Sigmoid colon (tissue), 7 donors: ENCODE data around the gene IRGC. TPM values are rescaled to one million over a fixed set of nuclear protein-coding genes. Genes with fewer than 3 reads are reported as not detected.

Experiments used
- DNase-seq: peaks from one replicate; pipeline ENCODE4 v3.0.0-alpha.2; 2019
- H3K27ac ChIP-seq, 4 donors: fragments of 200-600 bp; sonication (generic); one replicate each; pipeline ENCODE4 v1.5.1; 2016 to 2019; ENCODE audit warnings: mild to moderate bottlenecking in 1 of 4
- H3K27me3 ChIP-seq, 3 donors: fragments of 200-600 bp; sonication (generic); one replicate each; pipeline ENCODE4 v1.5.1; 2019; ENCODE audit warnings: mild to moderate bottlenecking in 1 of 3
- H3K36me3 ChIP-seq, 4 donors: fragments of 200-600 bp; sonication (generic); one replicate each; pipeline ENCODE4 v1.5.1; 2016 to 2019
- H3K4me1 ChIP-seq, 4 donors: fragments of 200-600 bp; sonication (generic); one replicate each; pipeline ENCODE4 v1.5.1; 2017 to 2019
- H3K4me3 ChIP-seq, 4 donors: fragments of 200-600 bp; sonication (generic); one replicate each; pipeline ENCODE4 v1.5.1; 2017 to 2019; ENCODE audit warnings: mild to moderate bottlenecking in 2 of 4, moderate library complexity in 1 of 4
- H3K9me3 ChIP-seq, 4 donors: fragments of 200-600 bp in 3 of 4; sonication (generic) in 3 of 4; one replicate each; pipeline versions ENCODE4 v1.5.1 to v1.6.1; 2013 to 2019
- CTCF ChIP-seq, 4 experiments: fragments of 450-650 bp in 3 of 4; fragments of 200-600 bp in 1 of 4; IDR thresholded peaks; one replicate each; pipeline ENCODE4 v1.5.1; 2016 to 2019; ENCODE audit warnings: antibody characterized with exemption in 4 of 4, mild to moderate bottlenecking in 3 of 4, moderate library complexity in 2 of 4
- EP300 ChIP-seq, 4 donors: sonication (generic); formaldehyde crosslinking; IDR thresholded peaks; one replicate each; pipeline ENCODE4 v1.6.1; 2017; ENCODE audit warnings: antibody characterized with exemption in 4 of 4
- POLR2A ChIP-seq, 2 donors: fragments of 450-650 bp; IDR thresholded peaks; one replicate each; pipeline ENCODE4 v1.6.1; 2016; ENCODE audit warnings: antibody characterized with exemption in 2 of 2, mild to moderate bottlenecking in 2 of 2, moderate library complexity in 2 of 2
- POLR2AphosphoS5 ChIP-seq, 4 donors: sonication (generic); formaldehyde crosslinking; IDR thresholded peaks; one replicate each; pipeline ENCODE4 v1.6.1; 2017; ENCODE audit warnings: antibody characterized with exemption in 4 of 4
- WGBS, 2 donors: extraction: QIAGEN DNeasy Blood & Tissue Kit; methylation state at CpG; one replicate each; pipeline ENCODE4 v1.1.7; 2013; 5-methylcytosine and 5-hydroxymethylcytosine counted together
- intact Hi-C: fragments of 100-400 bp; cut with DNase I; formaldehyde crosslinking; loops from one replicate; pipeline ENCODE4 v1.15.1; 2023
- polyA plus RNA-seq, 3 donors: library from polyadenylated mRNA; stranded (reverse); fragments of 200-250 nt; gene quantifications; one replicate each; pipeline ENCODE4 v1.2.3, GENCODE V29; 2013
- total RNA-seq, 4 donors: library from RNA; depleted of rRNA; stranded (reverse); fragments of >200 nt; gene quantifications; one replicate each; pipeline ENCODE4 v1.1.0, GENCODE V29; 2016
- donor health status: healthy with polysubstance abuse.
- donor health status: Bipolar disorder and iron deficiency.
- donor health status: healthy.

IRGC gene
- total and polyA plus RNA-seq, 7 donors: not detected

- WGBS, 2 donors: 12 to 15% methylated on average over 46 of the region's 46 CpGs
- no peak for TF ChIP-seq POLR2AphosphoS5 (IDR thresholded peaks at IDR 0.05)
- TF ChIP-seq CTCF (IDR thresholded peaks at IDR 0.05): no peak
- no peak for TF ChIP-seq EP300 (IDR thresholded peaks at IDR 0.05)
- no peak for TF ChIP-seq POLR2A (IDR thresholded peaks at IDR 0.05)
- intact Hi-C loops: no loop called here
- Histone ChIP-seq H3K4me1 (peaks cover 0 to 12% (median 7%) of the 10 kb centered on the region in 4 donors), H3K27ac (peak overlapping the region in 3 of 4 donors; percentile 51 to 67 (median 64)), H3K4me3 (peak overlapping the region in 3 of 4 donors; percentile 23 to 37 (median 36)), H3K27me3 (peaks cover 0 to 26% (median 16%) of the 10 kb centered on the region in 3 donors), H3K36me3 (no peaks in the 10 kb centered on the region), H3K9me3 (peaks cover 0 to 1% (median 0%) of the 10 kb centered on the region in 4 donors)
- DNase-seq: peak; percentile 66
Measured at GRCh38 chr19:43699506-43700394, 16.1 kb upstream of the IRGC start.

GRCh38 chr19:43700395-43701000, 15.4 kb upstream of the IRGC start:
- Histone ChIP-seq H3K36me3 (no peaks in the 10 kb centered on the region), H3K27ac (peak overlapping the region; percentile 46 to 67 (median 58)), H3K9me3 (peaks cover 0 to 1% (median 0%) of the 10 kb centered on the region in 4 donors), H3K4me1 (peaks cover 0 to 12% (median 7%) of the 10 kb centered on the region in 4 donors), H3K4me3 (peak overlapping the region in 1 of 4 donors; percentile 7), H3K27me3 (peaks cover 0 to 26% (median 16%) of the 10 kb centered on the region in 3 donors)
- 70 to 77% methylated on average over 13 of the region's 13 CpGs for WGBS, 2 donors
- DNase-seq: peak; percentile 75
- intact Hi-C loops: no loop called here
- TF ChIP-seq EP300 (IDR thresholded peaks at IDR 0.05) (no peak), POLR2A (IDR thresholded peaks at IDR 0.05) (no peak), CTCF (IDR thresholded peaks at IDR 0.05) (no peak), POLR2AphosphoS5 (IDR thresholded peaks at IDR 0.05) (no peak)

GRCh38 chr19:43704002-43704705, 11.7 kb upstream of the IRGC start:
- Histone ChIP-seq H3K4me3 (no peak overlapping the region), H3K27ac (no peak overlapping the region), H3K4me1 (peaks cover 0 to 10% (median 6%) of the 10 kb centered on the region in 4 donors), H3K9me3 (peaks cover 0 to 6% (median 0%) of the 10 kb centered on the region in 4 donors), H3K36me3 (no peaks in the 10 kb centered on the region), H3K27me3 (peaks cover 0 to 13% (median 12%) of the 10 kb centered on the region in 3 donors)
- 66 to 78% methylated on average over 7 of the region's 7 CpGs for WGBS, 2 donors
- intact Hi-C loops: no loop called here
- TF ChIP-seq EP300 (IDR thresholded peaks at IDR 0.05) (no peak), POLR2A (IDR thresholded peaks at IDR 0.05) (no peak), POLR2AphosphoS5 (IDR thresholded peaks at IDR 0.05) (no peak), CTCF (IDR thresholded peaks at IDR 0.05) (no peak)
- no peak for DNase-seq

GRCh38 chr19:43705729-43706128, 10.1 kb upstream of the IRGC start:
- H3K4me3 ChIP-seq: no peak overlapping the region
- H3K9me3 ChIP-seq: peaks cover 0 to 6% (median 0%) of the 10 kb centered on the region in 4 donors
- no peaks in the 10 kb centered on the region for H3K36me3 ChIP-seq
- H3K4me1 ChIP-seq: no peaks in the 10 kb centered on the region
- no peak overlapping the region for H3K27ac ChIP-seq
- intact Hi-C loops: no loop called here
- peaks cover 0 to 9% (median 0%) of the 10 kb centered on the region in 3 donors for H3K27me3 ChIP-seq
- TF ChIP-seq POLR2AphosphoS5 (IDR thresholded peaks at IDR 0.05) (no peak), POLR2A (IDR thresholded peaks at IDR 0.05) (no peak), EP300 (IDR thresholded peaks at IDR 0.05) (no peak), CTCF (IDR thresholded peaks at IDR 0.05) (no peak)
- 77 to 87% methylated on average over 6 of the region's 6 CpGs for WGBS, 2 donors
- no peak for DNase-seq
